HG02870 (cell line): ENCODE data around the gene ALG8.
"Not testable (repeated sequence)": the region's sequence is repeated elsewhere in the genome, so short reads cannot be mapped to it uniquely, and the experiment has no call there.

Experiments
- ATAC-seq: cut with Tn5 transposase; IDR thresholded peaks from one replicate; pipeline ENCODE4 v1.9.1; 2021; ENCODE audit warnings: mild to moderate bottlenecking, moderate library complexity; ENCODE audit not compliant: unreplicated experiment

The ALG8 gene

DNA sequence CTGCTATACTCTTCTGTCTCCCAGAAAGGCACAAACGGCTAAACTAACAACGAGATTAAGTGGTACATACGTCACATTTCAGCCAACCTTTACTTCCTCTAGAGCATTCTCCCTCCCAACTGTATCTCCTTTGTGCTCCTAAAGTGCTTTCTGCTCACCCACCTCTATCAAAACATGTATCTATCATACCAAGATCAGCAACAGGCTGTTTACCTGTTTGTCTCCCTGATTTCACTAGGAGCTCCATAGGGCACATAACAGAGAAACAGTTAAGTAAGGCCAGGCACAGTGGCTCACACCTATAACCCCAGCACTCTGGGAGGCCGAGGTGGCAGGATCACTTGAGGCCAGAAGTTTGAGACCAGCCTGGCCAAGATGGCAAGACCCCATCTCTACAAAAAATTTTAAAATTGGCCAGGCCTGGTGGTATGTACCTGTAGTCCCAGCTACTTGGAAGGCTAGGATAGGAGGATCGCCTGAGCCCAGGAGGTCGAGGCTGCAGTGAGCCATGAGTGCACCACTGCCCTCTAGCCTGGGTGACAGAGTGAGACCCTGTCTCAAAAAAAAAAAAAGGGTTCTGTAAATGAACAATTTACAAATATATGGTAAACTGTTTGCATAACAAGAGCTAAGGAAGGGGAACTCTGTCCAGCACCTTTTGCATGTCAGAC, 62.6 kb downstream of the ALG8 start:
- no peak for ATAC-seq

- ATAC-seq = no peak
Observed at GRCh38 chr11:78074756-78075155, 64.7 kb downstream of the ALG8 start.

- ATAC-seq = no peak
Observed at GRCh38 chr11:78072455-78072854, 67.0 kb downstream of the ALG8 start.

GRCh38 chr11:78071717-78072116, 67.7 kb downstream of the ALG8 start:
- no peak for ATAC-seq

GRCh38 chr11:78070621-78071020, 68.8 kb downstream of the ALG8 start:
- no peak for ATAC-seq

DNA sequence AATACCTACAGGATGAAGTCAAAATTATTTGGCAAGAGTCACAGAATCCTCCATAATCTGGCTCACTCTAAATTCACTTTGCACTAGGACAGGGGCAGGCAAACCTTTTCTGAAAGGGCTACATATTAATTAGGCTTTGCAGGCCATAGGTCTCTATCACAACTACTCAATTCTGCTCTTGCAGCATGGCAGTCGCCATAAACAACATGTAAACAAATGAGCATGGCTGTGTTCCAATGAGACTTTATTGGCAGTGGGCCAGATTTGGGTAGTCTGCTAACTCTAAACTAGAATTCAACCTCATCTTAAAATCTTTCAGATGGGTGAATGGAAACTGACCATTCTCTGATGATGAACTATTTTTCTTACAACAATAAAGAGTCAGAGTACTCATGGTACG, 70.0 kb downstream of the ALG8 start:
- no peak for ATAC-seq

GRCh38 chr11:78067704-78068103, 71.7 kb downstream of the ALG8 start:
- ATAC-seq = no peak

DNA sequence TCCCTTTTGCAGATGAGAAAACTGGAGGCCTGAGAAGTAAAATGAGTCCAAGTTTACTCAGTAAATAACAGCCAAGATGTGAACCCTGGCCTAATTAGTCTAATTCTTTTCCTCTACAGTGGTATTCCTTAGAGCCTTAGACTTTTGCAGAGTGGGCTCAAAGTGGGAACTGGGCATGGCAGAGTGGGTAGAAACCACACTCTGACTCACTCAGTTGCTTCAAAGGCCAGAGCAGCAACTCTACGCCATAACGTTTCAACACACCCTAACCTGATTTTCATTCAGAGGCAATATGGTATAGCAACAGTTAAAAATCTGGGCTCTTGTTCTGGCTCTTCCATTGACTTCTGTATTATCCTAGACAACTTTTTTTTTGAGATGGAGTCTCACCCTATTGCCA, 73.0 kb downstream of the ALG8 start:
- no peak for ATAC-seq

- no peak for ATAC-seq
Observed at GRCh38 chr11:78065203-78065602, 74.2 kb downstream of the ALG8 start.

DNA sequence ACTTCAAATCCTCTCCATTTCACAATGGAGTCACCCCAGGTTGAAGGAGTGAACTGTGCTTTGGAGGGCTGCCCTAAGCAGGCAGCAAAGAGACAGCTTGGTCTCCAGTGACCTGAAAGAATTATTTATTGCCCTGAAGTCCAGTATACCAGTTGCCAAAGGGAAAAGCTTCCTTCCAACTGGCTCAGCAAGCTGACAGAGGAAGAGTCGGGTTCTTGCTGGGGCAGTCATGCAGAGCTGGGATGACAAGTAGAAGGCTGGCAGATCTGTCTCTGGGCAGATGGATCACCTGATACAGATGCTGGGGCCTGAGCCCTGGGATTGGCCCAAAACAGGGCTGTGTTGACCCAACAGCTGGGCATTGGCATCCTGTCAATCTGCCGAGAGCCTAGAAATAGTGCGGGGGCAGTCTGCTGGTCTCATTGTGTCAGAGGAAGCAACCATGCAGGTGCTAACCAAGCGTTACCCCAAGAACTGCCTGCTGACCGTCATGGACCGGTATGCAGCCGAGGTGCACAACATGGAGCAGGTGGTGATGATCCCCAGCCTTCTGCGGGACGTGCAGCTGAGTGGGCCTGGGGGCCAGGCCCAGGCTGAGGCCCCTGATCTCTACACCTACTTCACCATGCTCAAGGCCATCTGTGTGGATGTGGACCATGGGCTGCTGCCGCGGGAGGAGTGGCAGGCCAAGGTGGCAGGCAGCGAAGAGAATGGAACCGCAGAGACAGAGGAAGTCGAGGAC, 75.8 kb downstream of the ALG8 start, which contains the start of gene THRSP:
THRSP (plus strand) TSS at position 422 of the 742 bp plus-strand sequence; CDS start at position 443, 21 bp downstream.
- ATAC-seq = no peak

- no peak for ATAC-seq
Observed at GRCh38 chr11:78062671-78063070, 76.8 kb downstream of the ALG8 start.

DNA sequence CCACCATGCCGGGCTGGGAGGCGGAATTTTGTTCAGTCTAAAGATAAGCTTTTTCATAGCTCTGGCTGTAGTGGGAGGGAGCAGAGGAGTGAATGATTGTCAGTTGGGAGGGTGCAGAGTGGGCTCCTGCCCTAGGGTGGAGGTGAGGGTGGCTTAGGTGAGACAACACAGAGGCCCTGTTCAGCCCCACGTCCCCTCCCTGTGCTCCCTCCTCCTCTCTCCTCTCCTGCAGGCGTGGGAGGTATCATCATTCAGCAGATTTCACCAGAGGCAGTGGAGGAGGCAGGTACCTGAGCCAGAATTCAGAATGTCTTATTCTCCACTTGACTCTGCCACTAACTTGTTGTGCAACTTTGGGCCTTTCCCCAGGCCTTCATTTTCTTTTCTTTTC, 77.5 kb downstream of the ALG8 start:
- ATAC-seq = no peak

- no peak for ATAC-seq
Observed at GRCh38 chr11:78061088-78061920, 78.1 kb downstream of the ALG8 start.

- ATAC-seq = no peak
Observed at GRCh38 chr11:78060533-78060932, 78.9 kb downstream of the ALG8 start.

DNA sequence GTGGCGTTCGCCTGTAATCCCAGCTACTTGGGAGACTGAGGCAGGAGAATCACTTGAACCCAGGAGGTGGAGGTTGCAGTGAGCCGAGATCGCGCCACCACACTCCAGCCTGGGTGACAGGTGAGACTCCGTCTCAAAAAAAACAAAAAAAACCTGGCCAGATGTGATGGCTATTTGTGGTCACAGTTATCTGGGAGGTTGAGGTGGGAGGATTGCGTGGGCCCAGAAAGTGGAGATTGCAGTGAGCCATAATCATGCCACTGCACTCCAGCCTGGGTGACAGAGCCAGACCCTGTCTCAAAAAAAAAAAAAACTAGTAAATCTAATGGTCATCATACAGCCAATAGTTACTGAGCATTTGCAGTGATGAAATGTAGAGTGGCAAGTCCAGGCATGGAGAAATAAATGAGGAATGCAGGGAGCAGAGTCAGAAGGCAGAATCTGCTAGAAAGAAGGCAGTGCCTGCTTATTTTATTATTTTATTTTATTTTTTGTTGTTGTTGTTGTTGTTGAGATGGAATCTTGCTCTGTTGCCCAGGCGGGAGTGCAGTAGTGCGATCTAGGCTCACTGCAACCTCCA, 79.6 kb downstream of the ALG8 start:
- not testable (repeated sequence) for ATAC-seq

- no peak for ATAC-seq
Observed at GRCh38 chr11:78057462-78058055, 81.9 kb downstream of the ALG8 start.

DNA sequence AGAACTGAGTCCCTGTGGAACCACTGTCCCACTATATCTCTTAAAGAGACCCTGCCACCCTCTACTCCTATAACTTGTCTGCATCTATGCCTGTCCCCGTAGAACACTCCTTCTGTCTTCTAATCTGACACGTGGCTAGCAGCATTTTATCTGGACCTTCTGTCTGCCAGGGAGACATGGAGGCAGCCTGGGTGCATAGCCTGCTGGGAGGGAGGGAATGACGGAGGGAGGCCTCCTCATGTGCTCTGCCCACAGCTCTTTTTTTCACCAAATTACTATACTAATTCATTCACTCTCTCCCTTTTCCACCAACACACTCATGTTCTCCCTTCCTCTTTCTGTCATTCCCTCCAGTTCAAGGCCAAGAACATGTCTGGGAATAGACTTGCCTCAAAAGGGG, 83.3 kb downstream of the ALG8 start:
- no peak for ATAC-seq

DNA sequence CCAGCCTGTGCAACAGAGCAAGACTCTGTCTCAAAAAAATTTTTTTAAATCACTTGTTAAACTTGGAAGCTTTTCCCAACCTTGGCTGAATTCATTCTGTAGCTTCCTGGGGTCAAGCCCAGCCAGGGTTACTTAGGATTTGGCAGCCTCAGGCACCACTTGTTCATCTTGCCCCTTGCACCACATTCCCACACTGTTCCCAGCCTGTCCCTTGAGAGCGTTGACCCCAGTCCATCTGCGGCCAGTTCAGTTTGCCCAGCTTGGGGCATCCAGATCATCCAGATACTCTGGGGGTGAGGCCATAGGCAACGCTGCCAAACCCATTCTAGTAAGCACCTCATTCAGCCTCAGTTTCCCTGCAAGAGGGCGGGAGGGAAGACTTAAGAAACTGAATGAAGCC, 84.5 kb downstream of the ALG8 start:
- no peak for ATAC-seq

GRCh38 chr11:78050964-78051831, 88.2 kb downstream of the ALG8 start:
- ATAC-seq = no peak
